ENCODE data around the gene NAALADL2. TPM values are rescaled to one million over a fixed set of nuclear protein-coding genes. Genes with fewer than 3 reads are reported as not detected.

Gene NAALADL2
- total RNA-seq, 1 donor: 23.5 TPM

DNA sequence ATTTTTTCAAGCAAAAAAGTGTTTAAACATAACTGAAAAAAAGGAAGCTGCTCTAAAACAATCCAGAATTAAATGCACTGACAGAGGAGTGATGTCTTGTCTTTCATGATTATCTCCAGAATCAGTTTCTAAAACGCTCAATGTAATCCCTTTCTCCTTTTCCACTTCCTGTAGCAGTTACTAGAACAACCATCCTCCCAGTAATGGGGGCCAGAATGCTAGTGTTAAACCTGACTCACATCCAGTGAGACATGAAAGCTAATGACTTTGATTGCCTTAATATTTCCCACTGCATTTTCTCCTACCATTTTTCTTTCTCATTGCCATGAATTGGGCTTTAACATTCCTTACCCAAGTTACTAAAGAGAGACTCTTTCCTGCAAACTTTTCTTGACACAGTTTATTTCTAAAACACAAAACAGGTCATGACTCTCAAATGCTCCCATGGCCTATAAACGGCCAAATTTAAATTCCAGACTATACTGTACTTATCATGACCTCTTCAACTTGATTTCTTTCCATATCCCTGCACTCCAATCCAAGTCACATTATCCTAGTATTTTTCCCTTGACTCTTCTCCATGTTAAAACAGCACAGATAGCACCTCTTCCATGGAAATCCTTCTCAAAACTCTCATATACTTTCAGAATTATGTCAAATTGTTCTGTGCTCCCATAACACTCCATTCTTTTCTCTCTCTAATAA lies 341.4 kb downstream of the NAALADL2 start:
- H3K27ac ChIP-seq (ENCODE audit: low read depth, low read length): no peak overlapping the region
- no peak for DNase-seq (ENCODE audit: insufficient read length, low spot score, missing footprints)
- H3K4me3 ChIP-seq (ENCODE audit: insufficient read depth, low read length): no peak overlapping the region
- H3K4me1 ChIP-seq (ENCODE audit: insufficient read depth, low read length): no peaks in the 10 kb centered on the region
- H3K9me3 ChIP-seq (ENCODE audit: low read depth, low read length): no peaks in the 10 kb centered on the region
- H2AFZ ChIP-seq (ENCODE audit: low read length): no peak overlapping the region
- H3K27me3 ChIP-seq (ENCODE audit: insufficient read depth, low read length): no peaks in the 10 kb centered on the region
- H3K36me3 ChIP-seq (ENCODE audit: insufficient read depth, low read length): no peaks in the 10 kb centered on the region
- no peaks in the 10 kb centered on the region for H3K79me2 ChIP-seq (ENCODE audit: insufficient read depth, low read length)
- H4K20me1 ChIP-seq (ENCODE audit: insufficient read depth, low read length): no peaks in the 10 kb centered on the region
- TF ChIP-seq, protein P1, sequence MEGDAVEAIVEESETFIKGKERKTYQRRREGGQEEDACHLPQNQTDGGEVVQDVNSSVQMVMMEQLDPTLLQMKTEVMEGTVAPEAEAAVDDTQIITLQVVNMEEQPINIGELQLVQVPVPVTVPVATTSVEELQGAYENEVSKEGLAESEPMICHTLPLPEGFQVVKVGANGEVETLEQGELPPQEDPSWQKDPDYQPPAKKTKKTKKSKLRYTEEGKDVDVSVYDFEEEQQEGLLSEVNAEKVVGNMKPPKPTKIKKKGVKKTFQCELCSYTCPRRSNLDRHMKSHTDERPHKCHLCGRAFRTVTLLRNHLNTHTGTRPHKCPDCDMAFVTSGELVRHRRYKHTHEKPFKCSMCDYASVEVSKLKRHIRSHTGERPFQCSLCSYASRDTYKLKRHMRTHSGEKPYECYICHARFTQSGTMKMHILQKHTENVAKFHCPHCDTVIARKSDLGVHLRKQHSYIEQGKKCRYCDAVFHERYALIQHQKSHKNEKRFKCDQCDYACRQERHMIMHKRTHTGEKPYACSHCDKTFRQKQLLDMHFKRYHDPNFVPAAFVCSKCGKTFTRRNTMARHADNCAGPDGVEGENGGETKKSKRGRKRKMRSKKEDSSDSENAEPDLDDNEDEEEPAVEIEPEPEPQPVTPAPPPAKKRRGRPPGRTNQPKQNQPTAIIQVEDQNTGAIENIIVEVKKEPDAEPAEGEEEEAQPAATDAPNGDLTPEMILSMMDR (IDR thresholded peaks at IDR 0.05; ENCODE audit: extremely low read depth, low read depth, low read length): no peak
- H3K4me2 ChIP-seq (ENCODE audit: insufficient read depth, low read length): no peak overlapping the region

DNA sequence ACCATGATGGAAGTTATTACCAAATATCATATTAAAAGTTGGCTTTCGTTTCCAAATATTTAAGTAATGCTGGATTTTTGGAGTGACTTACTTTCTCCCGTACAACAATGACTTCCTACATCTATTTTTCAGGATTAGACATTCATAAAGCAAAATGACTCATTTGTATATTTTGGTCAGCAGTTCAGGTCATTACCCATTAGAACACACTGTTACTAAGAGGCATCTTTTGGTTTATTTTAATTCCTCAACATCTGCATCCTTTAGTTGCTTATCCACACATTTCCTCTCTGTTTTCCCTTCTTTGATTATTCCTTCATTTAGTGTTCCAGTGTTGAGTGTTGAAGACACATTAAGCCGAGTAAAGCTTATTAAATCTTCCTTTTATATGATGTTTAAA lies 348.2 kb downstream of the NAALADL2 start:
- DNase-seq (ENCODE audit: insufficient read length, low spot score, missing footprints): no peak

DNA sequence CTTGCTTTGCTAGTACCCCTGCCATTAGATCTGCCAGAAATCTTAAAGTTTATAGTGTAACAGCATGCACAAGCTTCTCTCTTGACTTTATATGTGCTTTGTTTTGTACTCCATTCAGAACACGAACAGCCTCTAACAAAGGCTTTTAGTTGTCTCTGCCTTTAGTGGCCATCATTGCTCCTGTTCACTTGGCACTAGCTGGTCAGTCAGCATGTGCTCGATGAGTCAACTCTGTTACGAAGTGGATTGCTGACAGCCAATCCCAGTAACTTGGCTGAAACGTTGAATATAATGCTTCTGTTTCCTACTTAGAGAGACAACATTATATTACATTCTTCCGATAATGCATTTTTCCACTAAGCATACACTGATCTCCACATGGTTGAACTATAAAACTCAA lies 349.2 kb downstream of the NAALADL2 start:
- DNase-seq (ENCODE audit: insufficient read length, low spot score, missing footprints): no peak
- Histone ChIP-seq H3K9me3 (ENCODE audit: low read depth, low read length) (no peaks in the 10 kb centered on the region), H3K27ac (ENCODE audit: low read depth, low read length) (no peak overlapping the region), H3K36me3 (ENCODE audit: insufficient read depth, low read length) (no peaks in the 10 kb centered on the region), H3K4me1 (ENCODE audit: insufficient read depth, low read length) (peaks cover 10% of the 10 kb centered on the region), H4K20me1 (ENCODE audit: insufficient read depth, low read length) (no peaks in the 10 kb centered on the region), H3K27me3 (ENCODE audit: insufficient read depth, low read length) (no peaks in the 10 kb centered on the region), H3K4me2 (ENCODE audit: insufficient read depth, low read length) (no peak overlapping the region), H2AFZ (ENCODE audit: low read length) (no peak overlapping the region), H3K4me3 (ENCODE audit: insufficient read depth, low read length) (no peak overlapping the region), H3K79me2 (ENCODE audit: insufficient read depth, low read length) (no peaks in the 10 kb centered on the region)
- TF ChIP-seq, protein P1 (IDR thresholded peaks at IDR 0.05; ENCODE audit: extremely low read depth, low read depth, low read length): no peak

More for the DNA sequence above, 348.2 kb downstream of the NAALADL2 start:
- Histone ChIP-seq H3K36me3 (ENCODE audit: insufficient read depth, low read length) (no peaks in the 10 kb centered on the region), H4K20me1 (ENCODE audit: insufficient read depth, low read length) (no peaks in the 10 kb centered on the region), H3K4me2 (ENCODE audit: insufficient read depth, low read length) (no peak overlapping the region), H3K4me1 (ENCODE audit: insufficient read depth, low read length) (peaks cover under 1% of the 10 kb centered on the region), H3K4me3 (ENCODE audit: insufficient read depth, low read length) (no peak overlapping the region), H3K27ac (ENCODE audit: low read depth, low read length) (no peak overlapping the region), H3K79me2 (ENCODE audit: insufficient read depth, low read length) (no peaks in the 10 kb centered on the region), H3K9me3 (ENCODE audit: low read depth, low read length) (no peaks in the 10 kb centered on the region), H2AFZ (ENCODE audit: low read length) (no peak overlapping the region), H3K27me3 (ENCODE audit: insufficient read depth, low read length) (no peaks in the 10 kb centered on the region)
- TF ChIP-seq, protein P1 (IDR thresholded peaks at IDR 0.05; ENCODE audit: extremely low read depth, low read depth, low read length): no peak

DNA sequence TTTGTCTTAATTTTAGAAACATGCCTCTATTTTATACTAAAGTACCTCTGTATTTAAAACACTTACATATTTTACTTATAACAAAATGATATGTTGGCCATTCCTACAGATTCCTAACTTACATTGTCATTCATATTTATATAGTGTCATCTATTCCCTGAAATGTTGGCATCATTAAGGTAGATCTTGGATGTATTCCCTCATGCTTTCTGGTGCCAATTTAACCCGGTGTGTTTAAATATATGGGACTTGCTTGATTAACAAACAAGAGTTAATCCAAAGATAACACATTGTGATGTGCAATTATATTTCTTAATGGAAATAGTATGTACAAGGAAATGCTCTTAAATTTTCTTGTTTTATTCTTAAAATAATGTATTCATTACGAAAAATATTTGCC lies 352.3 kb downstream of the NAALADL2 start:
- Histone ChIP-seq H3K27me3 (ENCODE audit: insufficient read depth, low read length) (no peaks in the 10 kb centered on the region), H4K20me1 (ENCODE audit: insufficient read depth, low read length) (no peaks in the 10 kb centered on the region), H3K9me3 (ENCODE audit: low read depth, low read length) (no peaks in the 10 kb centered on the region), H3K4me3 (ENCODE audit: insufficient read depth, low read length) (no peak overlapping the region), H2AFZ (ENCODE audit: low read length) (no peak overlapping the region), H3K27ac (ENCODE audit: low read depth, low read length) (no peak overlapping the region), H3K4me1 (ENCODE audit: insufficient read depth, low read length) (peaks cover 12% of the 10 kb centered on the region), H3K36me3 (ENCODE audit: insufficient read depth, low read length) (no peaks in the 10 kb centered on the region), H3K4me2 (ENCODE audit: insufficient read depth, low read length) (no peak overlapping the region), H3K79me2 (ENCODE audit: insufficient read depth, low read length) (no peaks in the 10 kb centered on the region)
- DNase-seq (ENCODE audit: insufficient read length, low spot score, missing footprints): no peak
- TF ChIP-seq, protein P1 (IDR thresholded peaks at IDR 0.05; ENCODE audit: extremely low read depth, low read depth, low read length): no peak

All from osteoblast (primary cell).